Keratinocyte (primary cell): ENCODE data around the gene ATP2B2. TPM values are rescaled to one million over a fixed set of nuclear protein-coding genes. Genes with fewer than 3 reads are reported as not detected.

Experiments
- DNase-seq: peaks from one replicate; pipeline ENCODE4 v3.0.0-alpha.2; 2011; ENCODE audit warnings: low read depth, missing footprints, low spot score
- FAIRE-seq: peaks from 2 replicates; lab custom pipeline; 2011; peaks lifted over from hg19 to GRCh38; lab: Jason Lieb, UNC
- H2AFZ ChIP-seq: 2 replicates; pipeline ENCODE4 v1.6.0; 2012; ENCODE audit warnings: low read length, control low read depth, inconsistent platforms; ENCODE audit not compliant: control insufficient read depth
- H3K27ac ChIP-seq: 2 replicates; pipeline ENCODE4 v1.5.1; 2011; ENCODE audit warnings: low read length; ENCODE audit not compliant: control insufficient read depth, insufficient read depth
- H3K27me3 ChIP-seq: 3 replicates; pipeline ENCODE4 v1.6.0; 2011; ENCODE audit warnings: low read length; ENCODE audit not compliant: control insufficient read depth, insufficient read depth; ENCODE audit errors: extremely low read depth
- H3K36me3 ChIP-seq, 2 experiments: 2 replicates in 1 of 2; 3 replicates in 1 of 2; pipeline ENCODE4 v1.5.1; 2011; ENCODE audit warnings: low read length in 2 of 2, mild to moderate bottlenecking in 1 of 2; ENCODE audit not compliant: control insufficient read depth in 2 of 2, insufficient read depth in 2 of 2; ENCODE audit errors: extremely low read depth in 1 of 2
- H3K4me1 ChIP-seq: 3 replicates; pipeline ENCODE4 v1.5.1; 2011; ENCODE audit warnings: low read length; ENCODE audit not compliant: control insufficient read depth, insufficient read depth; ENCODE audit errors: extremely low read depth
- H3K4me2 ChIP-seq: 3 replicates; pipeline ENCODE4 v1.6.0; 2011; ENCODE audit warnings: low read depth, low read length; ENCODE audit not compliant: control insufficient read depth, insufficient read depth; ENCODE audit errors: extremely low read depth
- H3K4me3 ChIP-seq, 3 experiments: fragments of 200-600 bp in 1 of 3; sonication (generic) in 1 of 3; 2 replicates in 2 of 3; 3 replicates in 1 of 3; pipeline ENCODE4 v1.5.1; 2011 to 2016; ENCODE audit warnings: low read length in 3 of 3, mild to moderate bottlenecking in 3 of 3, control low read depth in 2 of 3, inconsistent platforms in 1 of 3, low read depth in 1 of 3, mixed read lengths in 1 of 3, mixed run types in 1 of 3, moderate library complexity in 1 of 3; ENCODE audit not compliant: control insufficient read depth in 2 of 3, insufficient read depth in 2 of 3; ENCODE audit errors: extremely low read depth in 1 of 3
- H3K79me2 ChIP-seq: 2 replicates; pipeline ENCODE4 v1.6.0; 2012; ENCODE audit warnings: low read length; ENCODE audit not compliant: control insufficient read depth, insufficient read depth
- H3K9ac ChIP-seq: 3 replicates; pipeline ENCODE4 v1.6.0; 2011; ENCODE audit warnings: low read length; ENCODE audit not compliant: control insufficient read depth, insufficient read depth; ENCODE audit errors: extremely low read depth
- H3K9me1 ChIP-seq: 3 replicates; pipeline ENCODE4 v1.6.0; 2011; ENCODE audit warnings: low read length; ENCODE audit not compliant: control insufficient read depth, insufficient read depth; ENCODE audit errors: extremely low read depth
- H3K9me3 ChIP-seq: 2 replicates; pipeline ENCODE4 v1.5.1; 2012; ENCODE audit warnings: low read depth, low read length; ENCODE audit not compliant: control insufficient read depth
- H4K20me1 ChIP-seq: 3 replicates; pipeline ENCODE4 v1.6.0; 2011; ENCODE audit warnings: low read length; ENCODE audit not compliant: control insufficient read depth, insufficient read depth; ENCODE audit errors: extremely low read depth
- EZH2 ChIP-seq: IDR thresholded peaks from one replicate; pipeline ENCODE4 v1.6.1; 2012; ENCODE audit warnings: inconsistent platforms, mild to moderate bottlenecking, low read length, moderate library complexity
- dilution Hi-C: fragments of 300-500 bp; cut with MboI; formaldehyde crosslinking; loops from one replicate; pipeline ENCODE4 v1.7.0; 2020; ENCODE audit warnings: low sequenced_read_pairs; ENCODE audit not compliant: extremely low pct_ligation_motif_present
- polyA plus RNA-seq, 5 experiments: library from polyadenylated mRNA; depleted of rRNA in 3 of 5; stranded (reverse) in 3 of 5; stranded (forward) in 1 of 5; unstranded in 1 of 5; fragments of >200 nt; gene quantifications; 1 replicate in 1 of 5; 2 replicates in 3 of 5; 3 replicates in 1 of 5; pipeline versions ENCODE4 v1.2.1 to v1.2.3, GENCODE V29; 2011 to 2012; ENCODE audit warnings: missing spikeins in 2 of 5, low read depth in 1 of 5, low replicate concordance in 1 of 5
- TF ChIP-seq, protein P1 (sequence below), 3 experiments: IDR thresholded peaks in 1 of 3; conservative IDR thresholded peaks in 1 of 3; optimal IDR thresholded peaks in 1 of 3; 2 replicates in 2 of 3; 3 replicates in 1 of 3; pipeline versions ENCODE3 to v1.5.1; 2011; ENCODE audit warnings: low read length in 3 of 3, mild to moderate bottlenecking in 3 of 3, moderate library complexity in 2 of 3, control low read depth in 1 of 3, inconsistent platforms in 1 of 3; ENCODE audit not compliant: insufficient read depth in 2 of 3; ENCODE audit errors: extremely low read depth in 1 of 3

ATP2B2 gene
- polyA plus RNA-seq, 1 donor (not counting 4 experiments of a cell fraction or from before 2014, with no cell fraction given) = not detected

DNA sequence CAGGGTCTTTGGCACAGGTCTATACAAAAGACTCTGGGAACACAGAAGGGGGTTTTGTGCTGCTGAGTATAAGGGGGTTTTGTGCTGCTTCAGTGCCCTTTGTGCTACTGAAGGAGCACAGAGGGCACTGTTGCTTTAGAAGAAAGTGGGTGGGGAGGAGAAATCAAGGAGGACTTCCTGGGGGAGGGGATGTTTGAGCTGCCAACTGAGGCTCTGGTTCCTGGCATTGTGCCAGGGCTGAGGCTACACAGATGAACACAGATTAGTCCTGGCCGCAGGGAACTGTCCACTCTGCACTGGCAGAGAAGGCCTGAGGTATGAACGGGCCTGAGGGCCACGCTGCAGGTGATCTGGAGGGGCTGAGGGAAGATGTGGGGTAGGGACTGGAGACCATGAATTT, 152.2 kb downstream of the ATP2B2 start:
- Histone ChIP-seq H3K4me2 (no peak overlapping the region), H2AFZ (no peak overlapping the region), H3K36me3 (no peaks in the 10 kb centered on the region), H3K9ac (no peak overlapping the region), H3K9me3 (no peaks in the 10 kb centered on the region), H3K27ac (no peak overlapping the region), H3K4me1 (peaks cover 9% of the 10 kb centered on the region), H3K9me1 (no peaks in the 10 kb centered on the region), H4K20me1 (no peaks in the 10 kb centered on the region), H3K27me3 (peaks cover 7% of the 10 kb centered on the region), H3K4me3 (no peak overlapping the region), H3K79me2 (no peaks in the 10 kb centered on the region)
- FAIRE-seq (no peak), DNase-seq (no peak)
- dilution Hi-C loops = no loop called here
- no peak for TF ChIP-seq EZH2
- TF ChIP-seq, protein P1, sequence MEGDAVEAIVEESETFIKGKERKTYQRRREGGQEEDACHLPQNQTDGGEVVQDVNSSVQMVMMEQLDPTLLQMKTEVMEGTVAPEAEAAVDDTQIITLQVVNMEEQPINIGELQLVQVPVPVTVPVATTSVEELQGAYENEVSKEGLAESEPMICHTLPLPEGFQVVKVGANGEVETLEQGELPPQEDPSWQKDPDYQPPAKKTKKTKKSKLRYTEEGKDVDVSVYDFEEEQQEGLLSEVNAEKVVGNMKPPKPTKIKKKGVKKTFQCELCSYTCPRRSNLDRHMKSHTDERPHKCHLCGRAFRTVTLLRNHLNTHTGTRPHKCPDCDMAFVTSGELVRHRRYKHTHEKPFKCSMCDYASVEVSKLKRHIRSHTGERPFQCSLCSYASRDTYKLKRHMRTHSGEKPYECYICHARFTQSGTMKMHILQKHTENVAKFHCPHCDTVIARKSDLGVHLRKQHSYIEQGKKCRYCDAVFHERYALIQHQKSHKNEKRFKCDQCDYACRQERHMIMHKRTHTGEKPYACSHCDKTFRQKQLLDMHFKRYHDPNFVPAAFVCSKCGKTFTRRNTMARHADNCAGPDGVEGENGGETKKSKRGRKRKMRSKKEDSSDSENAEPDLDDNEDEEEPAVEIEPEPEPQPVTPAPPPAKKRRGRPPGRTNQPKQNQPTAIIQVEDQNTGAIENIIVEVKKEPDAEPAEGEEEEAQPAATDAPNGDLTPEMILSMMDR (optimal IDR thresholded peaks at IDR 0.05 in 1 of 3, IDR thresholded peaks at IDR 0.05 in 1 of 3, conservative IDR thresholded peaks at IDR 0.05 in 1 of 3; ENCODE audit: extremely low read depth in 1 of 3, insufficient read depth in 2 of 3, low read length in 3 of 3) = no peak

DNA sequence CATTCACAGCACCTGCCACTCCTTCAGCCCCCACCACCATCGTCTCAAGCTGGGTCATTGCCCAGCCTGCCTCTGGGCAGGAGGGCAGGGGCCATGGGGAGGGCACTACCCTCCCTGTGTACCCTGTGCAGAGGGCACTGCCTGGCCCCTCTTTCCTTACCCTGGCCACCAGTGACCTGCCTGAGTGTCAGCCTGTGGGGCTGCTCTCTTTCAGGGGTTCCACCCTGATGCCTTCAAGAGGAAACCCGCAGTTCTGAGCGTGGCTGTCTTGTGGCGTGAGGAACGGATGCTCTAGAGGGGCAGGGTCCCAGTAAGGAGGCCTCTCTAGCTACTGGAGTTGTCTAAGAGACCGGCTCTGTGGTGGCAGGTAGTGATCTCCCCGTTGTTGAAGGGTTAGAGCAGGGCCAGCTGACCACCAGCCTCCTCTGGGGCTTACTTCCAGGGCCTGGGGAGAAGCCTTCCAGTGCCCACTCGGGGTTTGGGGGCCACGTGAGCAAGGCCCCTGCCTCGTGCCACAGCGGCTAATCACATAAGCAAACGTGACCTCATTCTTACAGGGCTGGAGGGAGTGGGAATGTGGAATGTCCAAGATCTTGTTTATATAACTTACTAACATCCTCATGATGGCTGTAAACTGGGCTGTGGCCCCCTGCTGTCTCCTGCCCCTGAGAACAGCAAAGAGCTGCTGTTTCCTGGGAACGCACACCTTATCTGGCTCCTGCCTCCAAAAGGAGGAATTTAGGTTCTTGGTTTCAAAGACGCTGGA, 153.1 kb downstream of the ATP2B2 start:
- Histone ChIP-seq H3K27ac (no peak overlapping the region), H3K9ac (no peak overlapping the region), H3K4me1 (peaks cover 2% of the 10 kb centered on the region), H3K9me3 (no peaks in the 10 kb centered on the region), H3K79me2 (no peaks in the 10 kb centered on the region), H3K27me3 (peaks cover 7% of the 10 kb centered on the region), H2AFZ (no peak overlapping the region), H3K9me1 (no peaks in the 10 kb centered on the region), H4K20me1 (no peaks in the 10 kb centered on the region), H3K36me3 (no peaks in the 10 kb centered on the region), H3K4me2 (no peak overlapping the region), H3K4me3 (no peak overlapping the region)
- DNase-seq = no peak
- no peak for FAIRE-seq
- dilution Hi-C loops = no loop called here
- no peak for TF ChIP-seq EZH2
- TF ChIP-seq, protein P1 (optimal IDR thresholded peaks at IDR 0.05 in 1 of 3, IDR thresholded peaks at IDR 0.05 in 1 of 3, conservative IDR thresholded peaks at IDR 0.05 in 1 of 3; ENCODE audit: extremely low read depth in 1 of 3, insufficient read depth in 2 of 3, low read length in 3 of 3) = no peak
